GM21447 (cell line): ENCODE data around the gene DCTN3.

Experiments
- ATAC-seq: cut with Tn5 transposase; IDR thresholded peaks from one replicate; pipeline ENCODE4 v1.9.1; 2021; ENCODE audit not compliant: unreplicated experiment

The DCTN3 gene

DNA sequence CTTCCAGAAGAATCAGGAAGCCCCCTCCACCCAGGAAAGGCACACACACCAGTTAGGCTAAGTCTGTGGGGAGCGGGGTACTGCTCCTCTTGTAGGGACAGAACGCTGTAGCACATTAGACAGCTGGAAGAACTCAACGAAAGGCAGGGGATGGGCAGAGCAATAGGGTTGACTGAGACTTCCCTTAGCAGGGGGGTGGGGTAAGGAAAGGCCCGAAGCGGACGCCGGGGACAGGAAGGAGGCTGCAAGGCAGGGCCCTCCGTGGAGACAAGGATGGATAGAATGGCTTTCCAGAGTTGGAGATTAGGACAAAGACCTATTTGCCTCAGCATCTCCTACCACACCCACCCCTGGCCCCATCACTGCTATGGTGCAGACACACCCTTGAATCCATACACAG lies 45.1 kb downstream of the DCTN3 start:
- no peak for ATAC-seq

GRCh38 chr9:34574571-34574970 lies 45.7 kb downstream of the DCTN3 start:
- no peak for ATAC-seq

- no peak for ATAC-seq
These were observed 46.5 kb downstream of the DCTN3 start for GRCh38 chr9:34573599-34574325.

DNA sequence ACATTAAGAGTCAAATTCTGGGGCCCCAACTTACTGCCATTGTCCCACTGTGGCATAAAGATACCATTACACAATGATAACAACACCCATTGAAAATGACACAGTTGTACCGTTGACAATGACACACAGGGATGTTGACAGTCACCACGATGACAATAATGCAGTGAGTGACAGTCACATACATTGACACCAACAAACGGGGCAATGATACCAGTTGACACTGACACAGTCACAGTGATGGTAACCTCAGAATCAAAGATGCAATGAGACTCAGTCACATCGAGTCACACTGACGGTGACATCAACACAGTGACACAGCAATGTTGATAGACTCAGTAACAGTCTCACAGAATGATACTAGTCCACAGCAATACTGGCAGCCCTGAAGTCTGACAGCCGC lies 47.7 kb downstream of the DCTN3 start:
- ATAC-seq, result no peak

- ATAC-seq, result no peak
These were observed 48.2 kb downstream of the DCTN3 start for GRCh38 chr9:34572092-34572491.

- no peak for ATAC-seq
These were observed 48.8 kb downstream of the DCTN3 start for GRCh38 chr9:34571481-34571810.

DNA sequence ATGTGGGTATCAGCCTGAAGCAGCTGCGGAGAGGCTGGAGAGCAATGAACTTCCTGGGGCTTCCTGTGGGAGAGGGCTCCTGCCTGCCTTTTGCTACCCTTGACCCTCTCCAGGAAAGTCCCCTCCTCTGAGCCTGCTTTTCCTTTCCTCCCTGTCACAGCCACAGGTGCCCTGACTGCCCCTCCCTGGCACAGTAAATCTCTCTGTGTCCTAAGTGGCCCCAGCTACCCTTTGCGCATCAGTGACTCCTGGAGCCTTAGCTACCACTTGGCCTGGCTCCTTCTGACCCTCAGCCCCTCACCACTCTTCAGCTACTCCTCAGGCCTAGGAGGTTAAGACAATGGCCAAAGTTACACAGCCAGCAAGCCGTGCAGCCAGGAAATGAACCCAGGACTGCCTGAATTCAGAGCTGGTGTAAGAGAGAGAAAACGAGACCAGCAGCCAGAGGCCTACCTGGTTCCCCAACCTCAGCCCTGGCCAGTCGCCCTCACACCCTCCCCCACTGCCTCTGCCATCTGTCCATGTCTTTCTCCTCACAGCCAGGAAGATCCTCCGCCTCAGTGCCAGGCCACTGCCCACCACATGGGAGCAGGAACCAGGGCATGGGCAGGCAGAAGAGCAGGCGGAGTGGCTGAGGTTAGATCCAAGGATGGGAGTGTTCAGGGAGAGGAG lies 49.4 kb downstream of the DCTN3 start:
- no peak for ATAC-seq

GRCh38 chr9:34570376-34570775 lies 49.9 kb downstream of the DCTN3 start:
- ATAC-seq, result no peak

DNA sequence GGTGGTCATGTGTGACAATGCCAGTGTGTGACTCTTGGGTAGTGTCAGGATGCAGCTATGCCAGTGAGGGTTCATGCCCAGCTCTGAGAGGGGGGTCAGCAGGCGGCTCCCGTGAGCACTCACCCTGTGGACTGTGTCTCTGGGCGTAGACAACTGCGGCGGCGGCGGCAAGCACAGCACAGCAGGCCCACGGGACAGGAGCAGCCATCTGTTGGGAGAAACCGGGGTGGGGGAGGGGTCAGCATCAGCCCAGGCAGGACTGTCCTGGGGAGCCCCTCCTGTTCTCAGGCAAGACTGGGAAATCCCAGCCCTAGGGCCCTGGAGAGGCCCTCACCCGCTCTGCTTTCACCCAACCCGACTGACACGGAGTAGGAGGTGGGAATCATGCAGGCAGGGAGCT lies 51.5 kb downstream of the DCTN3 start:
- no peak for ATAC-seq

- ATAC-seq, result no peak
These were observed 52.2 kb downstream of the DCTN3 start for GRCh38 chr9:34568133-34568532.

- ATAC-seq, result no peak
These were observed 53.3 kb downstream of the DCTN3 start for GRCh38 chr9:34566972-34567371.

GRCh38 chr9:34566322-34566721 lies 54.0 kb downstream of the DCTN3 start:
- ATAC-seq, result no peak

GRCh38 chr9:34565856-34566255 lies 54.4 kb downstream of the DCTN3 start:
- no peak for ATAC-seq

GRCh38 chr9:34564617-34565016 lies 55.7 kb downstream of the DCTN3 start:
- ATAC-seq, result no peak
